Raji (cell line): ENCODE data around the gene WT1.

Experiments
- POLR2A ChIP-seq: IDR thresholded peaks from 2 replicates; pipeline ENCODE4 v1.6.1; 2011; ENCODE audit warnings: low read depth, low read length, control low read depth; ENCODE audit not compliant: insufficient read depth

WT1 gene

DNA sequence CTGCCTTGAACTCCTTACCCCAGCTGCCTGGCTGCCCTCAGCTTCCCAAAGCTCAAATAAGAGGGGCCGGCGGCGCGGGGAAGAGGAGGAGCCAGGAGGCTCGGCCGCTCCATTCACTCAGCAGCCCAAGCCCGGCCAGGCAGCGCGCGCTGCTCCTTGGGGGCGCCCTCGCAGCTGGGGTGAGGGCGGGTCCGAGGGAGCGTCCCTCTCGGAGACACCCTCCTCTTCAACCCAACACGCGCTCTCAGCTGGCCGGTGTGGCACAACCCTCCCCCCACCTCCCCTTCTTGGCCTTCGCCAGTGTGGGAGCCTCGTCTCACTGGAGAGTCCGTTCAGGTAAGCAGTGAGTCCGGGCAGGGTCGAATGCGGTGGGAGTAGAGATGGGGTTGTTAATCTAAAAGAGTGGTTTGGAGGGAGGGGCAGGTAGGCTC, at the start of gene WT1:
TSS of gene WT1 (minus strand) at position 29 of the 431 bp plus-strand sequence.
- TF ChIP-seq POLR2A: no peak

DNA sequence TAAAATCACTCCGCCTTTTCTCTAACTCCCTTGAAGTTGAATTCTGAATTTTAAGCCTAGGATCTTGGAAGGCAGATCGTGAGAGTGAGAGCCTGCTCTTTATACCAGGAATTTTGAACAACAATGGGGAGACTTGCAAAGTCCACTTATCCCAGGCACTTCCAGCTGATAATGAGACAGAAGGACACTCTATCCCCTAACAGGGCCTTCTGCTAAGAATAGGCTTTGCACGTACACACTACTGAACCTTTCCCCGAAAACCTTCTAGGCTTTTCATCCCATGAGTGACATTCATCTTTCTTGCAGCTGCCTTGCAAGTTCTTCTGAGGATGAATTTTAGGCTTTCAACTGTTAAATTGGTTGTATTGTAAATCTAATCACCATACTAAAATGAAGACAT, 44.0 kb upstream of the WT1 start:
- no peak for TF ChIP-seq POLR2A

DNA sequence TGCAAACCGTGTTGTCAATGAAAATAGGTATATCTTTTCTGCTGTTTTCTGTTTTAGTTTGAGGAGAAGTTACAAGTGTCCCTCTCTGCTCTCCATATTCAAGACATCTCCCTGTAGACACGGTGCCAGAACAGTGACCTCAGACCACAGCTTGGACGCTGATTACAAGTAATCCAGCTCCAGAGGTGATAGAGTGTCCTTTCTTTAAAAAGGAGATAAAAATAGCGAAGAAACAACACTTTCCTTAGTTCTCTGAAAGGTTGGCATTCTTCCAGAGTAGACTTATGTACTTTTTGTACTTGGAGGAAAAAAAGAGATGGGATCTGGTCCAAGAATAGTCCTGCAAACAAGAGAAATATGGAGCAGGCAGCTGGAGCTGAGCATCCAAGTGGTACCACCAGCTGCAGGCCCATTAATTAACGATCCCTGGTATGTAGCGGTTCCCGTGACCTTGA, 43.0 kb upstream of the WT1 start:
- TF ChIP-seq POLR2A: no peak

DNA sequence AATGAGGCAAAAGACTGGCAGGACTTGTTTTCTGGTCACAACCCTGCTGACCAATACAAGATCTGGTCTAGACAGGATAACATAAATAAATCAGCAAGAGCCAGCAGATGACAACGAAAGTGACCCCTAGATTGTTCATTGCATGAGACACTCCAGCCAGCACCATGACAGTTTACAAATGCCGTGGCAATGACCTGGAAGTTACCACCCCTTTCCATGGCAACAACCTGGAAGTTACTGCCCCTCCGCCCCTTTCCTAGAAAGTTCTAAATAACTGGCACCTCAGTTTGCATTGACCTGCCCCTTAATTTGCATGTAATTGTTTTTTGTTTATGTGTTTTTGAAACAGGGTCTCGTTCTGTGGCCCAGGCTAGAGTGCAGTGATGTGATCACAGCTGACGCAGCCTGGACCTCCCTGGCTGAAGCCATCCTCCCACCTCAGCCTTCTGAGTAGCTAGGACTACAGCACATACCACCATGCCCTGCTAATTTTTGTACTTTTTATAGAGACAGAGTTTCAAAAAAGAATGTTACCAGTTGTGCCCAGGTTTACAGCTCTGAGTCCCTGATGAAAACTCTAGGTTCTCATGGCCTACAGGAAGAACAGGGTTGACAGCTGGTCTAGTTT, 38.1 kb upstream of the WT1 start:
- TF ChIP-seq POLR2A: no peak

DNA sequence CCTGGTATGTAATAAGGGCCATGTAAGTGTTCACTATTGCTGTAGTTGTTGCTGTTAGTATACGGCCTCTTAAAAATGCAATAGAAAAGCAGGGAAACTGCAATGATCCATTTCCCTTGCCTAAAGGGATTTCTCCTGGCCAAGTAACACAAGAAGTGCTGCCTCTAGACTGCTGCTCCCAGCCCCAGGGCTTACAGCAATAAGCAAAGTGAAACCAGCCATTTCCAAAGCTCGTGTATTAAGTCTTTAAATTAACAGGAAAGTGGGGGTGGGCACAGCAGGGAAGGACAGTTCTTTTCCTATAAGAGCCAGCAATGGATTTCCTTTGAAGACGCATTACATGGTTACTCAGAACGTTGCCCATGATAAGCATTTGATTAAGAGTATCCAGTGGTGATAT, 36.9 kb upstream of the WT1 start:
- no peak for TF ChIP-seq POLR2A

DNA sequence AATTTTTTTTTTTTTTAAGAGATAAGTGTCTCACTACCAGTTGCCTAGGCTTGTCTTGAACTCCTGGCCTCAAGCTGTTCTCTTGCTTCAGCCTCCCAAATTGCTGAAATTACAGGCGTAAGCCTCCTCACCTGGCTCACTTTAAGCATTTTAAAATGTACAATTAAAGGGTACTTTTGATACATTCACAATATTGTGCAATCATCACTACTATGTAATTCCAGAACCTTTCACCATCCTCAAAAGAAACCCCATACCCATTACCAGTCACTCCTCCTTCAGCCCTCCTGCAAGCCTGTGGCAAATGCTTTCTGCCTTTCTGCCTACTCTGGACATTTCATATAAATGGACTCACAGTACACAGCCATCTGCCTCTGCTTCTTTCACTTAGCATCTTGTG, 34.5 kb upstream of the WT1 start:
- TF ChIP-seq POLR2A: no peak

DNA sequence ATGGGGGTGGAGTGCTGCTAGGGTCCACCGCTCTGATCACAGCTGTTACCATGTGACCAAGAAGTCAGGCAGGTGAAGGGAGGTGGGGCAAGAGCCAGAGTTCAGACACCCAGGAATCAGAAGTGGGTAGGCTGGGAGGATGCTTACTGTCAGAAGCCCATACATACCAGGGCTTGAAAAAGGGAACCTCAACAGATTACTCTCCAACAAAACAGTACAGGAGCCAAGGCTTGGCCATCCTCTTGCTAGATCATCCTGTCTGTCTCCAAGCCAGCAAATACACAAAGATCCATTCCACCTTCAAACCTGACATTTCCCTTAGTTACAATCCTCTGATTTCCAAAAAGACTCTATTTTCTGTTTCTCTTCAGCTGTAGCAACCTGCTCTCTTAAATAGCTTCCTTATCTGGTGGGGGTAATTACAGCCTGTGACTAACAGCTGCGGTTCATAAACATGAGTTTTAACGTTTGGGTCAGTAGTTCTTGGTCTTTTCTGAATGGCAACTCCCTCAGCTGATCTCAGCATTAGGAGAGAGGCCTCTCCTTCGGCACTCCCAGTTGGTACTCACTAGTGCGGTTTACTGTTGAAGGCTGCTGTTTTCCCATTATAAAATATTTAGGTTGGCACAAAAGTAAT, 31.1 kb upstream of the WT1 start:
- no peak for TF ChIP-seq POLR2A

DNA sequence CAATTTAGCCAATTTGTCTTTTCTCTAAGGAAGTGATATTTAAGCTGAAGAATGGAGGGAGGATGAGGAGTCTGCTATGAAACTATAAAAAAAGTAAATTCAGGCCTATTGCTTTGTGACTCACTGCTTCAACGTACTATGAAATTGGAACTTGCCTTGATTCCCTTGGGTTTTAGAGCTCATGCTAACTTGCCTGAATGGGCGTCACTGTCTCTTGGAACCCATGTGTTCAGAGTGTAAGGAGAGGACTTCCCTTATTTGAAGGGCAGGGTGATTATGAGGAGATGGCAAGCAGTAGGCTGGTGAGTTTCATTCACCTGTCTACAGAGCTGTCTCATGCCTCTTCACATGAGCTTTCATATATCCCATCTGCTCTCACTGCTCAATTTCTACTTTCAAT, 28.7 kb upstream of the WT1 start:
- no peak for TF ChIP-seq POLR2A

DNA sequence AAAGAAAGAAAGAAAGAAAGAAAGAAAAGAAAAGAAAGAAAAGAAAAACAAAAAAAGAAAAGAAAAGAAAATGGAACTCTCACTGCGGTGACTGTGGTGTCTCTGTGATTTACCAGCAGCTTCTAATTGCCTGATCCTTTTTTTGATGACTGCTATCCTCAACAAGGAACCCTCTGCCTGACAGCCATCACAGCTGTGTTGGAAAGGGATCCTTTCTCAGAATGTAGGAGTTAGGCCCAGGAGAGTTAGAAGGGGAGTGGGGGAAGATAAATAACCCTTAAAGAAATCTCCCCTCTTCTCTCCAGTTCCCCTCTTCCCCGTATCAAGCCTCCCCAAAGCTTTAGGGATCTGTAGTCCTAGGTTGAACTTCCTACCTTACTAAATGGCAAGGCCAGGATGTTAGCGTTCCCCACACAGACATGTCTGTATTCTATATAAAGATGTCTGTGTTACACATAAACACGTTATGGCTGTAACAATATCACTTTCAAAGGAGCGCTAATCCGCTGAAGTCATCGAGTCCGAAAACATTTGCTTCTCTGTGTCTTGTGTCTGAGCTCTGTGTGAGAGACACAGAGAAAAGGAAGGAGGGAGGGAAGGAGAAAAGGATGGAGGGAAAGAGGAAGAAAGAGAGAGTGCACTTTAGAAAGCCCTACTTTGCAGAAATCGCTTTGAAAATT, 26.8 kb upstream of the WT1 start:
- no peak for TF ChIP-seq POLR2A

DNA sequence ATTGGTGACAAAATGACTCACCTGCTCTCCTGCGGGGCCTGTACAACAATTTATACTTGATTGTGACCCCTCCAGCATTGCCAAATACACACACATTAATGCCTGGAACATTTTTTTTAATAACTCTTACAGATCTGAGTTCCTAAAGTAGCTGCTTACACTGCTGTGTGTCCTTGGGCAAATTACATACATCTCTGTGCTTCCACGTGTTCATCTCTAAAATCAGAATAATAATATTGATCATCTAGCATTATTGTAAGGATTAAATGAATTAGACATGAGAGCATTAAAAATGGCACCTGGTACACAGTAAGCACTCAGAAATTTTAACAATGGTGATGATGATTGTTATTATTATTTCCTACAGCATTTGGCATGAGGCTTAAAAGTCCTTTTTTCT, 21.5 kb upstream of the WT1 start:
- TF ChIP-seq POLR2A: no peak

DNA sequence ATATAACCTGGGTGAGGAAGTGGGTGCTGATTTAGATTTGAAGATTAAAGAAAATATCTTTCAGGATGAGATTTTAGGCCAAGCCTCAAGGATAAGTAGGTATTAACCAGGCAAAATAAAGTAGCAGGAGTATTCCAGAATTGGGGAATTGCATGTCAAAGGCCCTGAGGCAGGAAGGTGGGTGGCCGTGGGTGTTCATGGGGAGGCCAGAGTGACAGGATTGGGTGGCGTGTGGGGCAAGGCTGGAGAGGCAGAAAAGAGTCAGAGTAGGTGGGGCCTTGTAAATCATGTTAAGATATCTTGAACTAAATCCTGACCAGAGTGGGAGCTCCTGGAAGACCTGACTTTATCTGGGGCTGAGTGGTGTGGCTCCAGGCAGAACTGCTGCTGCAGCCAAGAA, 19.7 kb upstream of the WT1 start:
- no peak for TF ChIP-seq POLR2A

DNA sequence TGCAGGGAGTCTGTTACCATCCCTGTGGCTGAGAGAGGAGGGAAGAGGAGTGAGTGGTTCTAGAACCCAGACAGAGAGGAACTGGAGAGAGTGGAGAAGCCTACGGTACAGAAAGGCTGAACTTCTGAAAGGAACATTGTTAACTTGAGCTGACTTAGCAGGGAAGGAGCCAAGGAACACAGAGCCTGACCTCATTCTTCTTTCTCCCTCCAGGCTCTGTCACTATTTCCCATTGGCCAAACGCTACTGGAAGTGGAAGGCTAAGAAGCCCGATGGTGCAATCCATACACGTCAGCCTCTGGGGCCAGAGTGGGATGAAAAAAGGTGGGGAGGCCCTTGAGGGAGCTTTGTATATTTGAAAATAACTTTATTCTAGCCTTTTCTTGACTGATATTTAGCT, 16.5 kb upstream of the WT1 start:
- TF ChIP-seq POLR2A: no peak

DNA sequence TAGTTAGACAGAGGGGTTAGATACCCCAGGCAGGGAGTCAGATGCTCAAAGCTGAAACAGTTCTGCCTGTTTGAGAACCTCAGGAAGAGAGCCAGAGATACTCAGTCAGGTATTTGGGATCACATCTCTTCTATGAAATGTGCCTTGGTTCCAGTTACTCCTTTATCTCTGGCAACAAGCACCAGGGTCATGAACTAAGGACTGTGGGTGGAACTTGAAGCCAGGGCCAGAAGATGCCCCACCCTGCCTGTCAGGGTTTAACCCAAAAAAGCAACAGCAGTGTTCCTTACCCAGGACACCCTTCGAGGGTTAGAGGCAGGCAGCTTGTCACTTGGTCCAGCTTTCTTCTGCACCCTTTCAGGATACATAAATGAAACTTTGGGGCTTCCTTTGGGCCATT, 15.0 kb upstream of the WT1 start:
- no peak for TF ChIP-seq POLR2A

DNA sequence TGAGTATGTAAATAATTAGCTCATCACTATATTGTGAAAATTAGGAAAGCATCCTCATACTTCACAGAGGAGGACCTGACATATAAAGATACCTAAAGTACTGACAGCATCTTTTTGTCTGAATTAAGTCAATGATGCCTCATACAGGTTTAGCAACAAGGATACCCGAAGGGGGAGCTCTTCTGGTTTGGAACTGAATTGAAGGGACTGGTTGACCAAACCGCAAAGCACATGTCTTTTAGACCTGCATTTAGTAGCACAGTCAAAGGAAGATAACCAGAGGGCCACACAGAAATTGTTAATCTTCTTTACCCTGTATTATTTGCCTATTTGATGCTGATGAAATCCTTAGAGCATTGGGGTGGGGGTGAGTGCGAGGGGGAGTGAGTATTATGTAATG, 12.9 kb upstream of the WT1 start:
- TF ChIP-seq POLR2A: no peak

DNA sequence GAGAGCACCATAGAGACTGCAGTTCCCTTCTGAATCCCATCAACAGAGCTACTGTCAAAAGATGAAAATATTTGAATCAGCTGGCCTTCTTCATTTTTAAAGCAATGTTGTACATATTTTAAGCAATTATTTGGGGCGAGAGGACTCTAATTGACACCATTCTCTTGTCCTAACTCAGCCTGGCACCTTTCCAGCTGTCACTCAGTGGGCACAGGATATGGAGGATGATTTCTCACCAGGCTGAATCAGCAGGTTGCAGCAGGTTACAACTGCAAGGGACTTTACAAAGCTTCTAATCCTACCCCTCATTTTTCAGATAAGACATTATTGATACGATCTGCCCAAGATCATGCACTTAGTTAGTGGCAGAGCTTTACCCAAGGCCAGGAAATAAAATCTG, 11.9 kb upstream of the WT1 start:
- TF ChIP-seq POLR2A: no peak

DNA sequence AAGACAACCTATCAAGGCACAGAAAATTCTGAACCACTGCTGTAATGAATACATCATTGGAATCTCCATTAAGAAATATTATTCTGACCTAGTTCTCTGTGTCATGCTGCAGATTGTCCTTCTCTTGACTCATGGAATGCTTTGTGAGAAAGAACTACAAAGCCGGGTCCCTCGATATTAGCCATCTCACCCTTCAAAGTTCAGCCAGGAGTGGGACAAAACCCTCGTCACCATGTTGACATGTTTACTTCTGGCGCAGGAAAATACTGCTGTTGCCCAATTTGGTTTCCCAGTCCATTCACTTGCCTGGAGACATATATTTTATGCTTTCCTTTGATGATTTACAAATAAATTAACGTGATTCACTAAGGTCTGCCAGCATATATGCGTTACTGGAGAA, 10.9 kb upstream of the WT1 start:
- TF ChIP-seq POLR2A: no peak
